Fibroblast of upper back skin (primary cell): ENCODE measurements around the gene DTX1.

ENCODE experiments used
- DNase-seq: peaks from one replicate; pipeline ENCODE4 v3.0.0-alpha.2; 2013

DTX1 gene

GRCh38 chr12:113071135-113072112 is 14.9 kb downstream of the DTX1 start:
- DNase-seq, result no peak

GRCh38 chr12:113072136-113072535 is 15.6 kb downstream of the DTX1 start:
- no peak for DNase-seq

- DNase-seq, result no peak
Observed at GRCh38 chr12:113073586-113073985, 17.1 kb downstream of the DTX1 start.

- DNase-seq, result no peak
Observed at GRCh38 chr12:113075137-113075683, 18.7 kb downstream of the DTX1 start.

- no peak for DNase-seq
Observed at GRCh38 chr12:113077057-113077858, 20.7 kb downstream of the DTX1 start.

- no peak for DNase-seq
Observed at GRCh38 chr12:113077859-113078255, 21.3 kb downstream of the DTX1 start.

GRCh38 chr12:113081873-113082272 is 25.3 kb downstream of the DTX1 start:
- DNase-seq, result no peak

GRCh38 chr12:113082486-113083148 is 26.1 kb downstream of the DTX1 start:
- DNase-seq, result no peak

- DNase-seq, result no peak
Observed at GRCh38 chr12:113083863-113084435, 27.4 kb downstream of the DTX1 start.

- no peak for DNase-seq
Observed at GRCh38 chr12:113086249-113087164, 30.0 kb downstream of the DTX1 start.

- DNase-seq, result no peak
Observed at GRCh38 chr12:113087193-113087592, 30.7 kb downstream of the DTX1 start.

GRCh38 chr12:113088037-113088436 is 31.5 kb downstream of the DTX1 start:
- DNase-seq, result no peak

GRCh38 chr12:113088971-113089756 is 32.6 kb downstream of the DTX1 start:
- no peak for DNase-seq

- DNase-seq, result no peak
Observed at GRCh38 chr12:113089839-113090238, 33.3 kb downstream of the DTX1 start.

GRCh38 chr12:113090740-113091139 is 34.2 kb downstream of the DTX1 start:
- no peak for DNase-seq

GRCh38 chr12:113091506-113091905 is 35.0 kb downstream of the DTX1 start:
- no peak for DNase-seq

GRCh38 chr12:113092607-113093408 is 36.3 kb downstream of the DTX1 start:
- DNase-seq, result no peak

GRCh38 chr12:113093409-113094101 is 37.0 kb downstream of the DTX1 start:
- no peak for DNase-seq

GRCh38 chr12:113094738-113095137 is 38.2 kb downstream of the DTX1 start:
- DNase-seq, result no peak
